ENCODE results near the gene RASAL1.

Gene RASAL1

GRCh38 chr12:113105606-113106271 is 29.8 kb downstream of the RASAL1 start:
- no peaks in the 10 kb centered on the region for H3K79me2 ChIP-seq (ENCODE audit: insufficient read depth, low read length)
- H3K27me3 ChIP-seq (ENCODE audit: insufficient read depth, low read length): no peaks in the 10 kb centered on the region
- H3K4me2 ChIP-seq (ENCODE audit: low read length): no peak overlapping the region
- TF ChIP-seq CTCF (IDR thresholded peaks at IDR 0.05; ENCODE audit: low read length) (no peak), EZH2 (IDR thresholded peaks at IDR 0.05; ENCODE audit: borderline replicate concordance, low read length) (no peak)
- H4K20me1 ChIP-seq (ENCODE audit: insufficient read depth, low read length): no peaks in the 10 kb centered on the region
- H3K4me1 ChIP-seq (ENCODE audit: insufficient read depth, low read length, severe bottlenecking): peaks cover 55% of the 10 kb centered on the region
- no peak overlapping the region for H3K9ac ChIP-seq (ENCODE audit: low read length)
- H3F3A ChIP-seq (ENCODE audit: insufficient read depth, low read length): 0 out of 2 replicates have a peak, but pooled peaks cover 4% of the 10 kb centered on the region
- H3K9me2 ChIP-seq (ENCODE audit: low read depth, low read length): no peaks in the 10 kb centered on the region
- H3K27ac ChIP-seq (ENCODE audit: low read depth, low read length, poor library complexity, severe bottlenecking): peak overlapping the region; percentile 43
- H2AFZ ChIP-seq (ENCODE audit: low read length): no peak overlapping the region
- H3K36me3 ChIP-seq (ENCODE audit: insufficient read depth, low read length): peaks cover 61% of the 10 kb centered on the region
- H3K4me3 ChIP-seq (ENCODE audit: low read depth, low read length, poor library complexity, severe bottlenecking): no peak overlapping the region
- H3K9me3 ChIP-seq (ENCODE audit: low read length): no peaks in the 10 kb centered on the region

GRCh38 chr12:113104953-113105510 is 30.5 kb downstream of the RASAL1 start:
- TF ChIP-seq EZH2 (IDR thresholded peaks at IDR 0.05; ENCODE audit: borderline replicate concordance, low read length) (no peak), CTCF (IDR thresholded peaks at IDR 0.05; ENCODE audit: low read length) (no peak)
- peaks cover 51% of the 10 kb centered on the region for H3K4me1 ChIP-seq (ENCODE audit: insufficient read depth, low read length, severe bottlenecking)
- peaks cover 59% of the 10 kb centered on the region for H3K36me3 ChIP-seq (ENCODE audit: insufficient read depth, low read length)
- H3K4me2 ChIP-seq (ENCODE audit: low read length): peak overlapping the region; percentile 48
- peak overlapping the region; percentile 40; the same call in 1 of the 2 replicates for H3K9ac ChIP-seq (ENCODE audit: low read length)
- 0 out of 2 replicates have a peak, but pooled peaks cover 4% of the 10 kb centered on the region for H3F3A ChIP-seq (ENCODE audit: insufficient read depth, low read length)
- no peaks in the 10 kb centered on the region for H3K9me2 ChIP-seq (ENCODE audit: low read depth, low read length)
- H3K27me3 ChIP-seq (ENCODE audit: insufficient read depth, low read length): no peaks in the 10 kb centered on the region
- H3K27ac ChIP-seq (ENCODE audit: low read depth, low read length, poor library complexity, severe bottlenecking): peak overlapping the region; percentile 67
- no peak overlapping the region for H2AFZ ChIP-seq (ENCODE audit: low read length)
- no peaks in the 10 kb centered on the region for H4K20me1 ChIP-seq (ENCODE audit: insufficient read depth, low read length)
- no peaks in the 10 kb centered on the region for H3K79me2 ChIP-seq (ENCODE audit: insufficient read depth, low read length)
- H3K4me3 ChIP-seq (ENCODE audit: low read depth, low read length, poor library complexity, severe bottlenecking): peak overlapping the region; percentile 57
- H3K9me3 ChIP-seq (ENCODE audit: low read length): no peaks in the 10 kb centered on the region

- Histone ChIP-seq H2AFZ (ENCODE audit: low read length) (no peak overlapping the region), H3K4me3 (ENCODE audit: low read depth, low read length, poor library complexity, severe bottlenecking) (peak overlapping the region; percentile 57), H3K9me3 (ENCODE audit: low read length) (no peaks in the 10 kb centered on the region), H3K4me1 (ENCODE audit: insufficient read depth, low read length, severe bottlenecking) (peaks cover 53% of the 10 kb centered on the region), H3K27me3 (ENCODE audit: insufficient read depth, low read length) (no peaks in the 10 kb centered on the region), H3K27ac (ENCODE audit: low read depth, low read length, poor library complexity, severe bottlenecking) (peak overlapping the region; percentile 67), H3K36me3 (ENCODE audit: insufficient read depth, low read length) (peaks cover 59% of the 10 kb centered on the region), H3K4me2 (ENCODE audit: low read length) (peak overlapping the region; percentile 73), H3K79me2 (ENCODE audit: insufficient read depth, low read length) (no peaks in the 10 kb centered on the region), H3K9ac (ENCODE audit: low read length) (peak overlapping the region; percentile 59), H4K20me1 (ENCODE audit: insufficient read depth, low read length) (no peaks in the 10 kb centered on the region), H3F3A (ENCODE audit: insufficient read depth, low read length) (peaks cover 9% of the 10 kb centered on the region; the same call in 1 of the 2 replicates), H3K9me2 (ENCODE audit: low read depth, low read length) (no peaks in the 10 kb centered on the region)
- peak; percentile 51 for TF ChIP-seq CTCF (IDR thresholded peaks at IDR 0.05; ENCODE audit: low read length)
- TF ChIP-seq EZH2 (IDR thresholded peaks at IDR 0.05; ENCODE audit: borderline replicate concordance, low read length): no peak
Observed at GRCh38 chr12:113103756-113104450, 31.7 kb downstream of the RASAL1 start.
